HG02885 (cell line): ENCODE results near the gene MMP11.
A peak's percentile ranks its signal among the peaks of the same experiment; 100 is the strongest.

Experiments used
- ATAC-seq: cut with Tn5 transposase; IDR thresholded peaks from one replicate; pipeline ENCODE4 v1.9.1; 2021; ENCODE audit warnings: mild to moderate bottlenecking; ENCODE audit not compliant: unreplicated experiment, poor library complexity

The MMP11 gene

GRCh38 chr22:23780146-23780748, 7.6 kb downstream of the MMP11 start:
- ATAC-seq: no peak

GRCh38 chr22:23781065-23781464, 8.4 kb downstream of the MMP11 start:
- no peak for ATAC-seq

DNA sequence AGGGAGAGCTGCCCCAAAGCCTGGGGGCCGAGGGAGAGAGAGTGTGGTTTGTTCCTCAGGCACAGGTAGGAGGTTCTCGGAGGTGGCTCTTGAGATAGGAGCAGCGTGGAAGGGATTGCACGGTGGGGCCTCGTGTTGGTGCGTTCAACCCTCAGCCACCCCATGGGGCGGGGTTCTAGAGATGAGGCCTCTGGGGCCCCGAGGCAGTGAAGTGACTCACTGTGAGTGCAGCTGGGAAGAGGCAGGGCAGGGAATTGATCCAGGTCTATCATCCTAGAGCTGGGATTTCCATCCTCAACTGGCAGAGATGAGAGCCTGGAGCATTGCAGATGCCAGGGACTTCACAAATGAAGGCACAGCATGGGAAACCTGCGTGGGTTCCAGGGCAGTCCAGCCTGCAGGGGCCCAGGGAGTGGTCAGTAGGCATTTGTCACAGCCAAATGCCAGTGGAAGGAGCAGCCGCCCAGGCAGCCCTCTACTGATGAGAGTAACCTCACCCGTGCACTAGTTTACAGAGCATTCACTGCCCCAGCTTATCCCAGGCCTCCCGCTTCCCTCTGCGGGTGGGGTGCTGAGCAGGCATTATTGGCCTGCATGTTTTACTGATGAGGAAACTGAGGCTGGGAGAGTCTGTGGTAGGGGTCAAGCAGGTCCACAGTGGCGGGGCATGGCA, 9.0 kb downstream of the MMP11 start:
- ATAC-seq: no peak

DNA sequence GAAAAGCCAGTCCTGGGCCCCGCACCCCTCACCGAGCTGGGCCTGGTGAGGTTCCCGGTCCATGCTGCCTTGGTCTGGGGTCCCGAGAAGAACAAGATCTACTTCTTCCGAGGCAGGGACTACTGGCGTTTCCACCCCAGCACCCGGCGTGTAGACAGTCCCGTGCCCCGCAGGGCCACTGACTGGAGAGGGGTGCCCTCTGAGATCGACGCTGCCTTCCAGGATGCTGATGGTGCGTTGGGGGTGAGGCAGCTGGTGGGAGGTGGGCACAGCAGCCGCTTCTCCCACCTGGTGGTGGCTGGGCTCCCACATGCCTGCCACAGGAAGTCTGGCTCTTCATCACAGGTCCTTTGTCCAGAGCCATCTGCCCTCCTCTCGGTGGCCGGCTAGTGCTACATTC, 9.6 kb downstream of the MMP11 start:
- ATAC-seq: no peak

- ATAC-seq: no peak
These were observed 10.1 kb downstream of the MMP11 start for GRCh38 chr22:23782703-23783102.

DNA sequence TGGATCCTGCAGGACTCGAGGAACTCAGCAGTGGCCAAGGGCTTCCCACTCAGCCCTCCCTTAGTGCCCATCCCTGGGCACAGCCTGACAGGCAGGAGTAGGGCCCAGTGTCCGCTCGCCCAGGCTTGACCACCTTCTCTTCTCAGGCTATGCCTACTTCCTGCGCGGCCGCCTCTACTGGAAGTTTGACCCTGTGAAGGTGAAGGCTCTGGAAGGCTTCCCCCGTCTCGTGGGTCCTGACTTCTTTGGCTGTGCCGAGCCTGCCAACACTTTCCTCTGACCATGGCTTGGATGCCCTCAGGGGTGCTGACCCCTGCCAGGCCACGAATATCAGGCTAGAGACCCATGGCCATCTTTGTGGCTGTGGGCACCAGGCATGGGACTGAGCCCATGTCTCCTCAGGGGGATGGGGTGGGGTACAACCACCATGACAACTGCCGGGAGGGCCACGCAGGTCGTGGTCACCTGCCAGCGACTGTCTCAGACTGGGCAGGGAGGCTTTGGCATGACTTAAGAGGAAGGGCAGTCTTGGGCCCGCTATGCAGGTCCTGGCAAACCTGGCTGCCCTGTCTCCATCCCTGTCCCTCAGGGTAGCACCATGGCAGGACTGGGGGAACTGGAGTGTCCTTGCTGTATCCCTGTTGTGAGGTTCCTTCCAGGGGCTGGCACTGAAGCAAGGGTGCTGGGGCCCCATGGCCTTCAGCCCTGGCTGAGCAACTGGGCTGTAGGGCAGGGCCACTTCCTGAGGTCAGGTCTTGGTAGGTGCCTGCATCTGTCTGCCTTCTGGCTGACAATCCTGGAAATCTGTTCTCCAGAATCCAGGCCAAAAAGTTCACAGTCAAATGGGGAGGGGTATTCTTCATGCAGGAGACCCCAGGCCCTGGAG, 10.9 kb downstream of the MMP11 start:
- ATAC-seq: no peak

- ATAC-seq: no peak
These were observed 11.6 kb downstream of the MMP11 start for GRCh38 chr22:23784215-23784732.

DNA sequence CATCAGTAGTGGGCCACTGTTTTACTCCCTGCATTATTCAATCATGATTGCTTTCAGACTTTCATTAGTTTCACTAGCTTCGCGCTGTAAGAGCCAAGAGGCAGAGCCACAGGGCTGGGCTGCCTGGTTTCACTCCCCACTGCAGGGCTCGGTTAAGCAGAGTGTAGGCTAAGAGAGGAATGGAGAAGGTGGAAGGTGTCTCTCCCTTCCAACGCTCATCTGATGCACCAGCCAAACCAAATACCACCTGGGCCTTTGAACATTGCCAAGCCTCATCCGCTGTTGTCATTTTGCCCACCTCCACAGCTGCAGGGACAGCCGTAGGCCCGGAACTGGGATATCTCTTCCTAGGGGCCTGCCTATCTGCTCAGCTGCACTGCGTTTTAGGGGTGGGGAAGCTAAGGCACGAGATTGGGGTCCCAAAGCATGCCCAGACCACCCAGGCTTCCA, 13.6 kb downstream of the MMP11 start:
- ATAC-seq: no peak

DNA sequence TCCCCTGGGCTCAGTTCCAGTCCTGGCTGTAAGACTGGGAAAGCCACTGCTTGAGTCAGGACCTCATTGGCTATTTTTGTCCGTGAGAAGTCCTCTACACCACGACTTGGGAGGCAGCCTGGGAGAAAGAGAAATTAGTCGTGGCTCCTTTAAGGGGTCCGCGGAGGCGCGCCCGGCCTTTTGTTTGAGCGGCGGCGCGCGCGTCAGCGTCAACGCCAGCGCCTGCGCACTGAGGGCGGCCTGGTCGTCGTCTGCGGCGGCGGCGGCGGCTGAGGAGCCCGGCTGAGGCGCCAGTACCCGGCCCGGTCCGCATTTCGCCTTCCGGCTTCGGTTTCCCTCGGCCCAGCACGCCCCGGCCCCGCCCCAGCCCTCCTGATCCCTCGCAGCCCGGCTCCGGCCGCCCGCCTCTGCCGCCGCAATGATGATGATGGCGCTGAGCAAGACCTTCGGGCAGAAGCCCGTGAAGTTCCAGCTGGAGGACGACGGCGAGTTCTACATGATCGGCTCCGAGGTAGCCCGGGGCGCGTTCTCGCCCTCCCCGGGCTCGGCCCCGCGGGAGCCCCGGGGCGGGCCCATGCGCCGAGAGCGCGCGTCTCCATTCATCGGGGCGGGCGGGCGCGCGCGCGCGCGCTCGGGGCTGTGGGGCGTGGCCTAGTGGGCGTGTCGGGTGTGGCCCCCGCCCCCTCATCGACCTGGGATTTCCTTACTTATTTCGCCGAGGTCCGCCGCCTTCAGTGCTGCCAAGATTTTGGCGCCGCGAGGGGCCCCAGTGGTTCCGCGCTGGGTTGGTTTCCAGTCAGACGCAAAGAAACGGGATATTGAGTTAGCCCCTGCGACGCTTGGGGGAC, 14.3 kb downstream of the MMP11 start, which contains the start of gene SMARCB1:
TSS of gene SMARCB1 (plus strand) at position 215 of the 848 bp plus-strand sequence. CDS start at position 419, 204 bp downstream.
- ATAC-seq: peak; percentile 81

DNA sequence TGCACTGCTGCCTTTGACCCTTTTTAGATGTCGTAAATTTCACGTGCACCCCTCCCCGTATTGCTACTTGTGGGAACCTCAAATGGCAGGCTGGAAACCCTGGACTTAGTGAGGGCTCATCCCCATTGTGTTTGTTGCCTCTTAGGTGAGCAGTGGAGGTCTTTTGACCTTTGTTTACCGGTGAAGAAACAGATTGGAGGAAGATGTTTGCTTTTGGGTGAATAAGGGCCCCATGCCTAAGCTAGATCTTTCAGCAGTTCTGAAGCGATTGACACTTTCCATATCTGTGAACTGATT, 14.9 kb downstream of the MMP11 start:
- no peak for ATAC-seq

- no peak for ATAC-seq
These were observed 15.3 kb downstream of the MMP11 start for GRCh38 chr22:23787910-23788309.

DNA sequence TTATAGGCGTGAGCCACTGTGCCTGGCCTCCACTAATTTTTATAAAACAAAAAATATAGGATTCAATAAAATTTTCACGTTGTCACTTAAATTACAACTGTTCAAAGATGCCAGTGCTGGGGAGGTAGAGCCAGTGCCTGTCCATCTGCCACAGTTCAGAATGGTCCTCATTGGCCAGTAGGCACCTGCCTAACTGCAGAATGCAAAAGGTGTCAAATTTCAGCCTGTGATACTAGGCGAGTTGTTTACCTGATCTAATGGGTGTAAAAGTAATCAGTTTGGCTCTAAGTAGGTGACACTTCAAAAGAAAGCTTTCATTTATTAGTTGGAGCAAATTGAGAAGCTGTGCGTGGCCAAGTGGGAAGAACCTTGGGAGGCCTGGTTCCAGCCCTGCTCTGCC, 16.5 kb downstream of the MMP11 start:
- no peak for ATAC-seq

- ATAC-seq: no peak
These were observed 17.0 kb downstream of the MMP11 start for GRCh38 chr22:23789638-23790037.

DNA sequence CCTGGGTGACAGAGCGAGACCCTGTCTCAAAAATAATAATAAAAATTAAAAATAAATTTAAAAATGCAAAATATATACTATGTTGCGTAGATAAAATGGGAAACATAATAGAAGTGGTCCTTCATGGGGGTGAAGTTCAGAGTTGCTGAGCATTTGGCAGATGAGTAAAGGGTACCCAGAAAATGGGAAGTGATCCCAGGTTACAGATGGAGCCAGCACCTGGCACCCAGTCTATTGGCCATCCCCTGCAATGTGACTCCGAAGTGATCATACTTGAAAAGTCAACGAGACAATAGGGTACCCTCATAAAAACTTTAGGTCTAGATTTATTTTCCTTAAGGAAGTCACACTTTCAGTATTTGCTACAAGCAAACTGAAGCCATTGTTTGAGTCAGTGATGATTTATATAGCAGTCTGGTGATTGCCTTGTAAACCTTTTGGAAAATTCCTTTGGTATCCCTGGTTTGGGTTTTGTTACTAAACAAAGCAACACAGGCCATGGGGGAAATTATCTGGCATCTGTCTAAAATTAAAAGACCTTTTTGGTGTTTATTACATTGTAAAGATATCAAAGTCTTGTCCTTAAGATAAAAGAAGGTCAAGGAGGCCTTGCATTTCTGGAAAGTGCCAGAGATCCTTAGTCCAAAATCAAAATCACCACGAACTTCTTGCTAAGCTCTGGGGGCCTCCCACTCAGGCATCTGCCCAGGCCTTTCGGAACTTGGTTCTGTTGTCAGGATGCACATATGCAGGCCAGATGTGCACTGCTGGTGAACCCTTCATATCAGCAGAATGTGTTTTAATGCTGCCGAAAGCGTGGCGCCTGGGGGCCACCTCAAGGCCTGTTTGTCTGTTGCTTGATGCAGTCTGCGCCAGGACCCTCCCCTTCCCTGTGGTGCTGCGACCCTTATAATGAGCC, 18.4 kb downstream of the MMP11 start:
- no peak for ATAC-seq

GRCh38 chr22:23791738-23792645, 19.3 kb downstream of the MMP11 start:
- no peak for ATAC-seq

- no peak for ATAC-seq
These were observed 20.7 kb downstream of the MMP11 start for GRCh38 chr22:23793326-23793725.

DNA sequence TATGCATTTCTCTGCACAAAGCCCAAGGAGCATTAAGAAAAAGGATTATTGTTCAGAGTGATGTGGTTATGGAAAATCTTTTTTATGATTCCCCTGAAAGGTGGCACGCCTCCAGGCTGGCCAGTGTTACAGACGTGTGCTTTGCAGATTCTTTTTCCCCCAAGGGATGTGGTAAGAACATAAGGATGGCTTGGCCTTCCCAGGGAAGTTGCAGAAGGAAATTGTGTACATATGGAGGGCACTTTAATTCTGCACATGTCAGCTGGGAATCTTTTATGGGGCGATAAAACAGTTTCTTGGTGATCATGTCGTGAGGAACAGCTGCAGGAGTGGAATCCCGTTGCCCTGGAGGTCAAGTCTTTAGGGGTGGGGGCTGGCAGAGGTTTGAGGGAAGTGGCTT, 23.8 kb downstream of the MMP11 start:
- no peak for ATAC-seq
